ENCODE results near the gene SRSF2. TPM values are rescaled to one million over a fixed set of nuclear protein-coding genes. Genes with fewer than 3 reads are reported as not detected.

The SRSF2 gene
- total and polyA plus RNA-seq, 4 donors = 136 to 251 (median 193) TPM

DNA sequence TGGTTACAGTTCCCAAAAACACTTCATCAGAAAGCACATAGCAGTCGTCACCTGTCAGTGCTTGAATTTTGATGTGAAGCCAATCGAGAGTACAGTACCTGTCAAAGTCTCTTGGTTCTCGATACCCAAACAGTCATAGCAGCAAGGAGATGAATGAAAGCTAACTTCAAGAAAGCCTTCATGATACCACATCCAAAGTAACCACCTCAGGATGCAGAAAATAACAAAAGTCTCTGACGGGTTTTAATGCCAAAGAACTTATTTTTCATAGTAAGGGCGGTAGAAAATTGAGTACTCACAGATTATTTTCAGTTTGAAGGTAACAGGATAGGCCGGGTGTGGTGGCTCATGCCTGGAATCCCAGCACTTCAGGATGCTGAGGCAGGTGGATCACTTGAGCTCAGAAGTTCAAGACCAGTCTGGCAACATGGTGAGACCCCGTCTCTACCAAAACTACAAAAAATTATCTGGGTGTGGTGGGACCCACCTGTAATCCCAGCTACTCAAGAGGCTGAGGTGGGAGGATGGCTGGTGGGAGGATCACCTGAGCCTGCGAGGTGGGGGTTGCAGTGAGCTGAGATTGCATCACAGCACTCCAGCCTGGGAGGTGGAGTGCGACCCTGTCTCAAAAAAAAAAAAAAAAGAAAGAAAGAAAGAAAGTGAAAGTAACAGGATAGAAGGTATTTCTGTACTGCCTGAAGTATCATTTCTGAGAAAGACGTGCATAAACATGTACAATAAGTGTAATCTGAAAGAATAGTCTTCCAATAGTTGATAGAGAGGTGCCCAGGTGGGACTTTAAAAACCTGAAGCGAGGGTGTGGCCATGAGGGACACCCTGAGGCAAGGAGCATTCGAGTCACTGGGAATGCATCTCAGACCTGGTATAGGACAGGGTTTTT is 16.2 kb upstream of the SRSF2 start:
- TF ChIP-seq CTCF (IDR thresholded peaks at IDR 0.05; ENCODE audit: control extremely low read depth, extremely low read depth) = no peak
- H3K9ac ChIP-seq (ENCODE audit: insufficient read depth in 1 of 2, low read length in 2 of 2) = no peak overlapping the region
- no peaks in the 10 kb centered on the region for H3K27me3 ChIP-seq (ENCODE audit: control insufficient read depth in 3 of 3, insufficient read depth in 3 of 3, low read length in 2 of 3)
- ATAC-seq (ENCODE audit: insufficient read depth, low FRiP score) (no peak), DNase-seq (no peak)
- H3K9me3 ChIP-seq (ENCODE audit: control insufficient read depth in 4 of 4, insufficient read depth in 3 of 4, low read length in 3 of 4) = no peaks in the 10 kb centered on the region
- no peak overlapping the region for H3K4me3 ChIP-seq
- WGBS, 2 donors = 71 to 84% methylated on average over 12 of the region's 12 CpGs
- H3K4me1 ChIP-seq (ENCODE audit: control insufficient read depth in 5 of 5, insufficient read depth in 5 of 5, low read length in 5 of 5) = peaks cover 0 to 5% (median 0%) of the 10 kb centered on the region in 5 donors
- no peak overlapping the region for H3K27ac ChIP-seq (ENCODE audit: low read depth in 1 of 2, low read length in 1 of 2)
- H3K36me3 ChIP-seq (ENCODE audit: control insufficient read depth in 4 of 4, insufficient read depth in 4 of 4, low read length in 4 of 4) = peaks cover 8 to 19% (median 13%) of the 10 kb centered on the region in 4 donors

DNA sequence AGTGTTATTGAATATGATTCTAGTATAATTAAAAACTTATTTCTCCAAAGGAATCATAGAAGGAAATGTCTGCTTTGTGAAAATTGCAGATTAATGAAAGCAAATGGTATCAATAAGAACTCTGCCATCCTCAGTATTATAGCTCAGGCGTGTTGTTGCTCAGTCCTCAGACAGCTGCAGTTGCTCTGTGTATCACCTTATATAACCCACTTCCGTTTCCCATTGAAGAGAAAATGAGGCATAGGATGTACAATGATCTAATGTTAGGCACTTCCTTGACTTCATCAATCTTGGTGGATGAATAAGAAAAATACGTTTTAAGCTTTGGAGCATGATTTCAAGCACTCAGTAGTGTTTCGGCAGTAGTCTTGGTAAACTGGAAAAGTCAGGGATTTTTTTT is 14.9 kb upstream of the SRSF2 start:
- no peaks in the 10 kb centered on the region for H3K27me3 ChIP-seq (ENCODE audit: control insufficient read depth in 3 of 3, insufficient read depth in 3 of 3, low read length in 2 of 3)
- TF ChIP-seq CTCF (IDR thresholded peaks at IDR 0.05; ENCODE audit: control extremely low read depth, extremely low read depth) = no peak
- H3K4me1 ChIP-seq (ENCODE audit: control insufficient read depth in 5 of 5, insufficient read depth in 5 of 5, low read length in 5 of 5) = peaks cover 0 to 5% (median 0%) of the 10 kb centered on the region in 5 donors
- no peaks in the 10 kb centered on the region for H3K9me3 ChIP-seq (ENCODE audit: control insufficient read depth in 4 of 4, insufficient read depth in 3 of 4, low read length in 3 of 4)
- H3K9ac ChIP-seq (ENCODE audit: insufficient read depth in 1 of 2, low read length in 2 of 2) = no peak overlapping the region
- DNase-seq (peak in 1 of 3 donors; percentile 27), ATAC-seq (ENCODE audit: insufficient read depth, low FRiP score) (no peak)
- WGBS, 2 donors = 63 to 88% methylated on average over 4 of the region's 4 CpGs
- no peak overlapping the region for H3K27ac ChIP-seq (ENCODE audit: low read depth in 1 of 2, low read length in 1 of 2)
- no peak overlapping the region for H3K4me3 ChIP-seq
- peaks cover 6 to 14% (median 8%) of the 10 kb centered on the region in 4 donors for H3K36me3 ChIP-seq (ENCODE audit: control insufficient read depth in 4 of 4, insufficient read depth in 4 of 4, low read length in 4 of 4)

DNA sequence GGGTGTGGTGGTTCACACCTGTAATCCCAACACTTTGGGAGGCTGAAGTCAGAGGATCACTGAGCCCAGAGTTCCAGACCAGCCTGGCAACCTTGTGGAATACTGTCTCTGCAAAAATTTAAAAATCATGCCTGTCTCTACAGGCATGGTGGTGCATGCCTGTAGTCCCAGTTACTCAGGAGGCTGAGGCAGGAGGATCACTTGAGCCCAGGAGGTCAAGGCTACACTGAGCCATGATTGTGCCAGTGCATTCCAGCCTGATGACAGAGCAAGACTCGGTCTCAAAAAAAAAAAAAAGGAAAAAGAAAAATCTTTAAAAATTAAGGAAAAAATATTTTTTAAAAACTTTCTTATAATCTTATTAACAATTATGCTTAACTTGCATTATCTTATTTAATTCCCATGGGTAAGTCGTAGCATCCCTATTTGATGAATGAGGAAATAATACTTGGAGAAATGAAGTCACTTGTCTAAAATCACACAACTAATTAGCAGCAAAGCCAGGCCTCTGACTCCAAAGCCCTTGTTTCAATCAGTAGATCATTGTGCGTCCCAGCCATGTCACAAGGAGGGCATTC is 14.4 kb upstream of the SRSF2 start:
- Histone ChIP-seq H3K9ac (ENCODE audit: insufficient read depth in 1 of 2, low read length in 2 of 2) (no peak overlapping the region), H3K27ac (ENCODE audit: low read depth in 1 of 2, low read length in 1 of 2) (no peak overlapping the region), H3K4me1 (ENCODE audit: control insufficient read depth in 5 of 5, insufficient read depth in 5 of 5, low read length in 5 of 5) (peaks cover 0 to 5% (median 0%) of the 10 kb centered on the region in 5 donors), H3K4me3 (no peak overlapping the region), H3K9me3 (ENCODE audit: control insufficient read depth in 4 of 4, insufficient read depth in 3 of 4, low read length in 3 of 4) (no peaks in the 10 kb centered on the region), H3K27me3 (ENCODE audit: control insufficient read depth in 3 of 3, insufficient read depth in 3 of 3, low read length in 2 of 3) (no peaks in the 10 kb centered on the region), H3K36me3 (ENCODE audit: control insufficient read depth in 4 of 4, insufficient read depth in 4 of 4, low read length in 4 of 4) (peaks cover 4 to 15% (median 8%) of the 10 kb centered on the region in 4 donors)
- no peak for ATAC-seq (ENCODE audit: insufficient read depth, low FRiP score)
- TF ChIP-seq CTCF (IDR thresholded peaks at IDR 0.05; ENCODE audit: control extremely low read depth, extremely low read depth) = no peak
- DNase-seq = no peak
- WGBS, 2 donors = 93 to 95% methylated on average over 3 of the region's 3 CpGs

Data from lung (tissue), 12 donors.